Activated naive CD8-positive, alpha-beta T cell (primary cell): ENCODE measurements around the gene CEP131.

Source experiments
- H3K27ac Mint-ChIP-seq: one replicate; pipeline ENCODE4 v1.8.0; 2021; ENCODE audit warnings: mixed read lengths
- H3K27me3 Mint-ChIP-seq: one replicate; pipeline ENCODE4 v1.8.0; 2021; ENCODE audit warnings: mixed read lengths
- H3K36me3 Mint-ChIP-seq: one replicate; pipeline ENCODE4 v1.8.0; 2021; ENCODE audit warnings: mixed read lengths
- H3K4me1 Mint-ChIP-seq: one replicate; pipeline ENCODE4 v1.8.0; 2021; ENCODE audit warnings: low read depth, mixed read lengths
- H3K4me3 Mint-ChIP-seq: one replicate; pipeline ENCODE4 v1.8.0; 2021; ENCODE audit warnings: mild to moderate bottlenecking, mixed read lengths
- H3K9me3 Mint-ChIP-seq: one replicate; pipeline ENCODE4 v1.8.0; 2021; ENCODE audit warnings: low read depth, mixed read lengths

Gene CEP131

GRCh38 chr17:81170727-81171494 is 51.9 kb downstream of the CEP131 start:
- no peak overlapping the region for H3K4me3 Mint-ChIP-seq
- H3K9me3 Mint-ChIP-seq: no peaks in the 10 kb centered on the region
- no peaks in the 10 kb centered on the region for H3K36me3 Mint-ChIP-seq
- no peaks in the 10 kb centered on the region for H3K27me3 Mint-ChIP-seq
- H3K27ac Mint-ChIP-seq: no peak overlapping the region
- peaks cover 2% of the 10 kb centered on the region for H3K4me1 Mint-ChIP-seq

- H3K9me3 Mint-ChIP-seq: no peaks in the 10 kb centered on the region
- H3K4me1 Mint-ChIP-seq: peaks cover 2% of the 10 kb centered on the region
- H3K4me3 Mint-ChIP-seq: no peak overlapping the region
- no peak overlapping the region for H3K27ac Mint-ChIP-seq
- H3K36me3 Mint-ChIP-seq: no peaks in the 10 kb centered on the region
- no peaks in the 10 kb centered on the region for H3K27me3 Mint-ChIP-seq
These were observed 52.9 kb downstream of the CEP131 start for GRCh38 chr17:81169870-81170309.

- H3K4me1 Mint-ChIP-seq: peaks cover 2% of the 10 kb centered on the region
- peak overlapping the region; percentile 78 for H3K4me3 Mint-ChIP-seq
- no peaks in the 10 kb centered on the region for H3K9me3 Mint-ChIP-seq
- no peaks in the 10 kb centered on the region for H3K36me3 Mint-ChIP-seq
- H3K27ac Mint-ChIP-seq: no peak overlapping the region
- no peaks in the 10 kb centered on the region for H3K27me3 Mint-ChIP-seq
These were observed 55.1 kb downstream of the CEP131 start for GRCh38 chr17:81167638-81168037.

GRCh38 chr17:81167194-81167524 is 55.6 kb downstream of the CEP131 start:
- H3K27me3 Mint-ChIP-seq: no peaks in the 10 kb centered on the region
- peaks cover 2% of the 10 kb centered on the region for H3K4me1 Mint-ChIP-seq
- H3K27ac Mint-ChIP-seq: no peak overlapping the region
- peak overlapping the region; percentile 78 for H3K4me3 Mint-ChIP-seq
- H3K9me3 Mint-ChIP-seq: no peaks in the 10 kb centered on the region
- H3K36me3 Mint-ChIP-seq: no peaks in the 10 kb centered on the region

- no peaks in the 10 kb centered on the region for H3K9me3 Mint-ChIP-seq
- H3K27me3 Mint-ChIP-seq: peaks cover 3% of the 10 kb centered on the region
- H3K4me3 Mint-ChIP-seq: no peak within 1 kb of the TSS
- no peak within 1 kb of the TSS for H3K27ac Mint-ChIP-seq
- H3K36me3 Mint-ChIP-seq: no peaks in the 10 kb centered on the region
- peaks cover 3% of the 10 kb centered on the region for H3K4me1 Mint-ChIP-seq
These were observed 56.7 kb downstream of the CEP131 start, which contains the start of gene AATK for GRCh38 chr17:81166033-81166492. Gene AATK (minus strand): TSS chr17:81166221. CDS start chr17:81165992, 229 bp downstream.

- Mint-ChIP-seq H3K4me3 (peak within 1 kb of the TSS; percentile 47), H3K27me3 (peaks cover 5% of the 10 kb centered on the region), H3K4me1 (peaks cover 3% of the 10 kb centered on the region), H3K36me3 (no peaks in the 10 kb centered on the region), H3K27ac (no peak within 1 kb of the TSS), H3K9me3 (no peaks in the 10 kb centered on the region)
These were observed 57.3 kb downstream of the CEP131 start, which contains the start of gene PVALEF for GRCh38 chr17:81165246-81166032. Gene PVALEF (plus strand): TSS chr17:81165507. CDS start chr17:81181227, 15,720 bp downstream.

- Mint-ChIP-seq H3K4me1 (peaks cover 3% of the 10 kb centered on the region), H3K27me3 (peaks cover 5% of the 10 kb centered on the region), H3K4me3 (peak overlapping the region; percentile 47), H3K9me3 (no peaks in the 10 kb centered on the region), H3K36me3 (no peaks in the 10 kb centered on the region), H3K27ac (no peak overlapping the region)
These were observed 58.2 kb downstream of the CEP131 start for GRCh38 chr17:81164371-81165245.

- H3K27me3 Mint-ChIP-seq: peaks cover 5% of the 10 kb centered on the region
- H3K4me1 Mint-ChIP-seq: peaks cover 3% of the 10 kb centered on the region
- no peaks in the 10 kb centered on the region for H3K9me3 Mint-ChIP-seq
- H3K27ac Mint-ChIP-seq: no peak overlapping the region
- no peaks in the 10 kb centered on the region for H3K36me3 Mint-ChIP-seq
- H3K4me3 Mint-ChIP-seq: no peak overlapping the region
These were observed 58.9 kb downstream of the CEP131 start for GRCh38 chr17:81163703-81164370.

- no peak overlapping the region for H3K27ac Mint-ChIP-seq
- H3K36me3 Mint-ChIP-seq: no peaks in the 10 kb centered on the region
- H3K27me3 Mint-ChIP-seq: peaks cover 5% of the 10 kb centered on the region
- H3K4me1 Mint-ChIP-seq: peaks cover 3% of the 10 kb centered on the region
- H3K9me3 Mint-ChIP-seq: no peaks in the 10 kb centered on the region
- H3K4me3 Mint-ChIP-seq: no peak overlapping the region
These were observed 59.6 kb downstream of the CEP131 start for GRCh38 chr17:81163051-81163695.

GRCh38 chr17:81162491-81162890 is 60.3 kb downstream of the CEP131 start:
- Mint-ChIP-seq H3K27ac (no peak overlapping the region), H3K4me1 (peaks cover 3% of the 10 kb centered on the region), H3K36me3 (no peaks in the 10 kb centered on the region), H3K4me3 (no peak overlapping the region), H3K27me3 (peaks cover 5% of the 10 kb centered on the region), H3K9me3 (no peaks in the 10 kb centered on the region)

GRCh38 chr17:81161972-81162371 is 60.8 kb downstream of the CEP131 start:
- no peaks in the 10 kb centered on the region for H3K9me3 Mint-ChIP-seq
- H3K36me3 Mint-ChIP-seq: no peaks in the 10 kb centered on the region
- H3K4me3 Mint-ChIP-seq: no peak overlapping the region
- H3K4me1 Mint-ChIP-seq: peaks cover 1% of the 10 kb centered on the region
- H3K27me3 Mint-ChIP-seq: peaks cover 5% of the 10 kb centered on the region
- no peak overlapping the region for H3K27ac Mint-ChIP-seq

GRCh38 chr17:81161536-81161935 is 61.2 kb downstream of the CEP131 start:
- no peak overlapping the region for H3K4me3 Mint-ChIP-seq
- peaks cover 1% of the 10 kb centered on the region for H3K4me1 Mint-ChIP-seq
- no peaks in the 10 kb centered on the region for H3K9me3 Mint-ChIP-seq
- peaks cover 5% of the 10 kb centered on the region for H3K27me3 Mint-ChIP-seq
- no peaks in the 10 kb centered on the region for H3K36me3 Mint-ChIP-seq
- no peak overlapping the region for H3K27ac Mint-ChIP-seq

GRCh38 chr17:81160747-81161453 is 61.9 kb downstream of the CEP131 start:
- Mint-ChIP-seq H3K4me3 (no peak overlapping the region), H3K4me1 (peaks cover 1% of the 10 kb centered on the region), H3K27ac (no peak overlapping the region), H3K36me3 (no peaks in the 10 kb centered on the region), H3K9me3 (no peaks in the 10 kb centered on the region), H3K27me3 (peaks cover 5% of the 10 kb centered on the region)
